HepG2 (cell line): ENCODE measurements around the gene SCART1. TPM values are rescaled to one million over a fixed set of nuclear protein-coding genes. Genes with fewer than 3 reads are reported as not detected.

Experiments
- FOSL1 ChIP-seq: sonication (generic); formaldehyde crosslinking; IDR thresholded peaks from 2 replicates; pipeline ENCODE4 v1.9.0; 2021; ENCODE audit warnings: missing genetic modification reagents, borderline replicate concordance
- GPN1 ChIP-seq: sonication (generic); formaldehyde crosslinking; IDR thresholded peaks from 2 replicates; pipeline ENCODE4 v1.5.1; 2020; ENCODE audit warnings: missing genetic modification reagents, borderline replicate concordance
- TBP ChIP-seq: sonication (generic); formaldehyde crosslinking; IDR thresholded peaks from 2 replicates; pipeline ENCODE4 v1.5.0; 2020; ENCODE audit warnings: missing genetic modification reagents
- TRIM24 ChIP-seq: sonication (generic); formaldehyde crosslinking; IDR thresholded peaks from 2 replicates; pipeline ENCODE4 v1.8.0; 2022; ENCODE audit warnings: mild to moderate bottlenecking, missing genetic modification reagents
- ZNF383 ChIP-seq: sonication (generic); formaldehyde crosslinking; IDR thresholded peaks from 2 replicates; pipeline ENCODE4 v1.4.0; 2020; ENCODE audit warnings: missing genetic modification reagents, mild to moderate bottlenecking, borderline replicate concordance
- ZNF577 ChIP-seq: sonication (generic); formaldehyde crosslinking; IDR thresholded peaks from 2 replicates; pipeline ENCODE4 v1.4.0; 2020; ENCODE audit warnings: mild to moderate bottlenecking, low read depth, missing genetic modification reagents, borderline replicate concordance
- ZNF749 ChIP-seq: sonication (generic); formaldehyde crosslinking; IDR thresholded peaks from 2 replicates; pipeline ENCODE4 v1.8.0; 2022; ENCODE audit warnings: mild to moderate bottlenecking, missing genetic modification reagents, moderate library complexity, borderline replicate concordance
- polyA plus RNA-seq, 8 experiments: library from polyadenylated mRNA; depleted of rRNA in 3 of 8; stranded (reverse) in 7 of 8; unstranded in 1 of 8; fragments of >200 nt; fragmentation: Illumina TruSeq in 4 of 8; extraction: Trizol in 4 of 8; gene quantifications; 2 replicates each; pipeline versions ENCODE4 v1.2.1 to v1.2.3, GENCODE V29; 2011 to 2016; ENCODE audit warnings: low read depth in 4 of 8, missing spikeins in 1 of 8, mixed read lengths in 1 of 8; ENCODE audit not compliant: insufficient read depth in 1 of 8
- total RNA-seq, 5 experiments: library from RNA; depleted of rRNA; stranded (reverse); fragments of >200 nt; fragmentation: Illumina TruSeq; extraction: Trizol; gene quantifications; 2 replicates each; pipeline ENCODE4 v1.2.3, GENCODE V29; 2016; ENCODE audit warnings: low read depth in 1 of 5
- TF ChIP-seq, protein P1 (sequence below): sonication (generic); formaldehyde crosslinking; IDR thresholded peaks from 2 replicates; pipeline ENCODE4 v1.8.1; 2023; ENCODE audit warnings: missing genetic modification reagents, mild to moderate bottlenecking, borderline replicate concordance
- TF ChIP-seq, protein P2 (sequence below): sonication (generic); formaldehyde crosslinking; IDR thresholded peaks from 2 replicates; pipeline ENCODE4 v1.4.0; 2020; ENCODE audit warnings: missing genetic modification reagents
- TF ChIP-seq, protein P3 (sequence below): sonication (generic); formaldehyde crosslinking; IDR thresholded peaks from 2 replicates; pipeline ENCODE4 v1.4.0; 2020; ENCODE audit warnings: missing genetic modification reagents
- TF ChIP-seq, protein P4 (sequence below): sonication (generic); formaldehyde crosslinking; conservative IDR thresholded peaks from 2 replicates; pipeline ENCODE4 v1.4.0; 2020; ENCODE audit warnings: mild to moderate bottlenecking, missing genetic modification reagents, moderate library complexity
- TF ChIP-seq, protein P5 (sequence below): sonication (generic); formaldehyde crosslinking; IDR thresholded peaks from 2 replicates; pipeline ENCODE4 v1.4.0; 2020; ENCODE audit warnings: mild to moderate bottlenecking, missing genetic modification reagents
- TF ChIP-seq, protein P6 (sequence below), 2 experiments: fragments of 450-650 bp in 1 of 2; sonication (generic) in 1 of 2; formaldehyde crosslinking; IDR thresholded peaks; 2 replicates each; pipeline versions ENCODE4 v1.5.0 to v1.8.0; 2020 to 2022; ENCODE audit warnings: mild to moderate bottlenecking in 1 of 2, missing genetic modification reagents in 1 of 2
- TF ChIP-seq, protein P7 (sequence below): sonication (generic); formaldehyde crosslinking; IDR thresholded peaks from 2 replicates; pipeline ENCODE4 v1.4.0; 2020; ENCODE audit warnings: missing genetic modification reagents

SCART1 gene
- total and polyA plus RNA-seq, 2 of the 13 experiments (the other 11 are each of a cell fraction or from before 2014, with no cell fraction given): 0.46 to 1.1 TPM

DNA sequence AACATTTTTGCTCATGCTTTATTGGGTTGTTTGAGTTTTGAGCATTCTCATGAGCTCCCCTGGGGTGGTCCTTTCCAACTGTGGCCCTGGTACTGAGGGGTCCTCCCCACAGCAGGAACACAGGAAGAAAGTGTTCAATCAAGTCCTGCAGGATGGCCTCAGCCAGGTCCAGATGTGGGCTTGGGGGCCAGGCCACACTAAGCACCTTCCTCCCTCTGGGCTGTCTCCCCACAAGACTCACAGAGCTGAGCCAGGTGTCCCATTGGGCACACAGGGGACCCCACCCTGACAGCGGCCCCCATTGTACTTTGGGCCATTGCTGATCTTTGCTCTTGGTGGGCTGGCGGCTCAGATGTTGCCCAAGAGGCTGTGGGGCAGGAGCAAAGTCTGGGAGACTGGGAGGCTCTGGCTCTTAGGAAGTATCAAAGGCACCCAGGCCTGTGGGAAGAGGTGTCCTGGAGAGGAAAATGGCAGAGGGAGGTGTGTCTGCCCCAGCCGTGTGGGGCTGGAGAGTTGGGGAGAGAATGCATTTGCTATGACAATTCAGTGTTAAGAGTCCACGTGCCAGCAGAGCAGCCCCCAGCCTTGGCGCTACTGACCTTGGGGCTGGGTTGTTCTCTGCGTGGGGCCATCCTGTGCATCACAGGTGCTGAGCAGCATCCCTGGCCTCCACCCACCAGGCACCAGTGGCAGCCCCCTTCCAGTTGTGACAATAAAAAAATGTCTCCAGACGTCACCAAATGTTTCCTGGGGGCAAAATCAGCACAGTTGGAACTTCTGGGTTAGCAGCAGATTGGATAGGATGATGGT lies 17.8 kb downstream of the SCART1 start (continued):
- TF ChIP-seq, protein P1, sequence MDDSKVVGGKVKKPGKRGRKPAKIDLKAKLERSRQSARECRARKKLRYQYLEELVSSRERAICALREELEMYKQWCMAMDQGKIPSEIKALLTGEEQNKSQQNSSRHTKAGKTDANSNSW (CRISPR knock-in tag): no peak
- TF ChIP-seq FOSL1 (CRISPR knock-in tag) (no peak), GPN1 (no peak), ZNF749 (CRISPR knock-in tag) (no peak), ZNF577 (CRISPR knock-in tag) (no peak), ZNF383 (CRISPR knock-in tag) (no peak), TBP (no peak), TRIM24 (CRISPR knock-in tag) (0 out of 2 replicates have a peak, but pooled peaks have one; percentile 67)
- TF ChIP-seq, protein P2, sequence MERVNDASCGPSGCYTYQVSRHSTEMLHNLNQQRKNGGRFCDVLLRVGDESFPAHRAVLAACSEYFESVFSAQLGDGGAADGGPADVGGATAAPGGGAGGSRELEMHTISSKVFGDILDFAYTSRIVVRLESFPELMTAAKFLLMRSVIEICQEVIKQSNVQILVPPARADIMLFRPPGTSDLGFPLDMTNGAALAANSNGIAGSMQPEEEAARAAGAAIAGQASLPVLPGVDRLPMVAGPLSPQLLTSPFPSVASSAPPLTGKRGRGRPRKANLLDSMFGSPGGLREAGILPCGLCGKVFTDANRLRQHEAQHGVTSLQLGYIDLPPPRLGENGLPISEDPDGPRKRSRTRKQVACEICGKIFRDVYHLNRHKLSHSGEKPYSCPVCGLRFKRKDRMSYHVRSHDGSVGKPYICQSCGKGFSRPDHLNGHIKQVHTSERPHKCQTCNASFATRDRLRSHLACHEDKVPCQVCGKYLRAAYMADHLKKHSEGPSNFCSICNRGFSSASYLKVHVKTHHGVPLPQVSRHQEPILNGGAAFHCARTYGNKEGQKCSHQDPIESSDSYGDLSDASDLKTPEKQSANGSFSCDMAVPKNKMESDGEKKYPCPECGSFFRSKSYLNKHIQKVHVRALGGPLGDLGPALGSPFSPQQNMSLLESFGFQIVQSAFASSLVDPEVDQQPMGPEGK: peak; percentile 78
- TF ChIP-seq, protein P3, sequence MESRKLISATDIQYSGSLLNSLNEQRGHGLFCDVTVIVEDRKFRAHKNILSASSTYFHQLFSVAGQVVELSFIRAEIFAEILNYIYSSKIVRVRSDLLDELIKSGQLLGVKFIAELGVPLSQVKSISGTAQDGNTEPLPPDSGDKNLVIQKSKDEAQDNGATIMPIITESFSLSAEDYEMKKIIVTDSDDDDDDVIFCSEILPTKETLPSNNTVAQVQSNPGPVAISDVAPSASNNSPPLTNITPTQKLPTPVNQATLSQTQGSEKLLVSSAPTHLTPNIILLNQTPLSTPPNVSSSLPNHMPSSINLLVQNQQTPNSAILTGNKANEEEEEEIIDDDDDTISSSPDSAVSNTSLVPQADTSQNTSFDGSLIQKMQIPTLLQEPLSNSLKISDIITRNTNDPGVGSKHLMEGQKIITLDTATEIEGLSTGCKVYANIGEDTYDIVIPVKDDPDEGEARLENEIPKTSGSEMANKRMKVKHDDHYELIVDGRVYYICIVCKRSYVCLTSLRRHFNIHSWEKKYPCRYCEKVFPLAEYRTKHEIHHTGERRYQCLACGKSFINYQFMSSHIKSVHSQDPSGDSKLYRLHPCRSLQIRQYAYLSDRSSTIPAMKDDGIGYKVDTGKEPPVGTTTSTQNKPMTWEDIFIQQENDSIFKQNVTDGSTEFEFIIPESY (CRISPR knock-in tag): no peak
- TF ChIP-seq, protein P4, sequence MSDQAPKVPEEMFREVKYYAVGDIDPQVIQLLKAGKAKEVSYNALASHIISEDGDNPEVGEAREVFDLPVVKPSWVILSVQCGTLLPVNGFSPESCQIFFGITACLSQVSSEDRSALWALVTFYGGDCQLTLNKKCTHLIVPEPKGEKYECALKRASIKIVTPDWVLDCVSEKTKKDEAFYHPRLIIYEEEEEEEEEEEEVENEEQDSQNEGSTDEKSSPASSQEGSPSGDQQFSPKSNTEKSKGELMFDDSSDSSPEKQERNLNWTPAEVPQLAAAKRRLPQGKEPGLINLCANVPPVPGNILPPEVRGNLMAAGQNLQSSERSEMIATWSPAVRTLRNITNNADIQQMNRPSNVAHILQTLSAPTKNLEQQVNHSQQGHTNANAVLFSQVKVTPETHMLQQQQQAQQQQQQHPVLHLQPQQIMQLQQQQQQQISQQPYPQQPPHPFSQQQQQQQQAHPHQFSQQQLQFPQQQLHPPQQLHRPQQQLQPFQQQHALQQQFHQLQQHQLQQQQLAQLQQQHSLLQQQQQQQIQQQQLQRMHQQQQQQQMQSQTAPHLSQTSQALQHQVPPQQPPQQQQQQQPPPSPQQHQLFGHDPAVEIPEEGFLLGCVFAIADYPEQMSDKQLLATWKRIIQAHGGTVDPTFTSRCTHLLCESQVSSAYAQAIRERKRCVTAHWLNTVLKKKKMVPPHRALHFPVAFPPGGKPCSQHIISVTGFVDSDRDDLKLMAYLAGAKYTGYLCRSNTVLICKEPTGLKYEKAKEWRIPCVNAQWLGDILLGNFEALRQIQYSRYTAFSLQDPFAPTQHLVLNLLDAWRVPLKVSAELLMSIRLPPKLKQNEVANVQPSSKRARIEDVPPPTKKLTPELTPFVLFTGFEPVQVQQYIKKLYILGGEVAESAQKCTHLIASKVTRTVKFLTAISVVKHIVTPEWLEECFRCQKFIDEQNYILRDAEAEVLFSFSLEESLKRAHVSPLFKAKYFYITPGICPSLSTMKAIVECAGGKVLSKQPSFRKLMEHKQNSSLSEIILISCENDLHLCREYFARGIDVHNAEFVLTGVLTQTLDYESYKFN (CRISPR knock-in tag): peak; percentile 45; the same call in 1 of the 2 replicates
- TF ChIP-seq, protein P5, sequence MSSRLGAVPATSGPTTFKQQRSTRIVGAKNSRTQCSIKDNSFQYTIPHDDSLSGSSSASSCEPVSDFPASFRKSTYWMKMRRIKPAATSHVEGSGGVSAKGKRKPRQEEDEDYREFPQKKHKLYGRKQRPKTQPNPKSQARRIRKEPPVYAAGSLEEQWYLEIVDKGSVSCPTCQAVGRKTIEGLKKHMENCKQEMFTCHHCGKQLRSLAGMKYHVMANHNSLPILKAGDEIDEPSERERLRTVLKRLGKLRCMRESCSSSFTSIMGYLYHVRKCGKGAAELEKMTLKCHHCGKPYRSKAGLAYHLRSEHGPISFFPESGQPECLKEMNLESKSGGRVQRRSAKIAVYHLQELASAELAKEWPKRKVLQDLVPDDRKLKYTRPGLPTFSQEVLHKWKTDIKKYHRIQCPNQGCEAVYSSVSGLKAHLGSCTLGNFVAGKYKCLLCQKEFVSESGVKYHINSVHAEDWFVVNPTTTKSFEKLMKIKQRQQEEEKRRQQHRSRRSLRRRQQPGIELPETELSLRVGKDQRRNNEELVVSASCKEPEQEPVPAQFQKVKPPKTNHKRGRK (CRISPR knock-in tag): no peak
- TF ChIP-seq, protein P6, sequence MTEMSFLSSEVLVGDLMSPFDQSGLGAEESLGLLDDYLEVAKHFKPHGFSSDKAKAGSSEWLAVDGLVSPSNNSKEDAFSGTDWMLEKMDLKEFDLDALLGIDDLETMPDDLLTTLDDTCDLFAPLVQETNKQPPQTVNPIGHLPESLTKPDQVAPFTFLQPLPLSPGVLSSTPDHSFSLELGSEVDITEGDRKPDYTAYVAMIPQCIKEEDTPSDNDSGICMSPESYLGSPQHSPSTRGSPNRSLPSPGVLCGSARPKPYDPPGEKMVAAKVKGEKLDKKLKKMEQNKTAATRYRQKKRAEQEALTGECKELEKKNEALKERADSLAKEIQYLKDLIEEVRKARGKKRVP (CRISPR knock-in tag; IDR thresholded peaks at IDR 0.05): no peak
- TF ChIP-seq, protein P7, sequence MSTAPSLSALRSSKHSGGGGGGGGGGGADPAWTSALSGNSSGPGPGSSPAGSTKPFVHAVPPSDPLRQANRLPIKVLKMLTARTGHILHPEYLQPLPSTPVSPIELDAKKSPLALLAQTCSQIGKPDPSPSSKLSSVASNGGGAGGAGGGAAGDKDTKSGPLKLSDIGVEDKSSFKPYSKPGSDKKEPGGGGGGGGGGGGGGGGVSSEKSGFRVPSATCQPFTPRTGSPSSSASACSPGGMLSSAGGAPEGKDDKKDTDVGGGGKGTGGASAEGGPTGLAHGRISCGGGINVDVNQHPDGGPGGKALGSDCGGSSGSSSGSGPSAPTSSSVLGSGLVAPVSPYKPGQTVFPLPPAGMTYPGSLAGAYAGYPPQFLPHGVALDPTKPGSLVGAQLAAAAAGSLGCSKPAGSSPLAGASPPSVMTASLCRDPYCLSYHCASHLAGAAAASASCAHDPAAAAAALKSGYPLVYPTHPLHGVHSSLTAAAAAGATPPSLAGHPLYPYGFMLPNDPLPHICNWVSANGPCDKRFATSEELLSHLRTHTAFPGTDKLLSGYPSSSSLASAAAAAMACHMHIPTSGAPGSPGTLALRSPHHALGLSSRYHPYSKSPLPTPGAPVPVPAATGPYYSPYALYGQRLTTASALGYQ (CRISPR knock-in tag): no peak
